Raji (cell line): Measurements from ENCODE around the gene OR2W1.

ENCODE experiments used
- POLR2A ChIP-seq: IDR thresholded peaks from 2 replicates; pipeline ENCODE4 v1.6.1; 2011; ENCODE audit warnings: low read depth, low read length, control low read depth; ENCODE audit not compliant: insufficient read depth

The OR2W1 gene

DNA sequence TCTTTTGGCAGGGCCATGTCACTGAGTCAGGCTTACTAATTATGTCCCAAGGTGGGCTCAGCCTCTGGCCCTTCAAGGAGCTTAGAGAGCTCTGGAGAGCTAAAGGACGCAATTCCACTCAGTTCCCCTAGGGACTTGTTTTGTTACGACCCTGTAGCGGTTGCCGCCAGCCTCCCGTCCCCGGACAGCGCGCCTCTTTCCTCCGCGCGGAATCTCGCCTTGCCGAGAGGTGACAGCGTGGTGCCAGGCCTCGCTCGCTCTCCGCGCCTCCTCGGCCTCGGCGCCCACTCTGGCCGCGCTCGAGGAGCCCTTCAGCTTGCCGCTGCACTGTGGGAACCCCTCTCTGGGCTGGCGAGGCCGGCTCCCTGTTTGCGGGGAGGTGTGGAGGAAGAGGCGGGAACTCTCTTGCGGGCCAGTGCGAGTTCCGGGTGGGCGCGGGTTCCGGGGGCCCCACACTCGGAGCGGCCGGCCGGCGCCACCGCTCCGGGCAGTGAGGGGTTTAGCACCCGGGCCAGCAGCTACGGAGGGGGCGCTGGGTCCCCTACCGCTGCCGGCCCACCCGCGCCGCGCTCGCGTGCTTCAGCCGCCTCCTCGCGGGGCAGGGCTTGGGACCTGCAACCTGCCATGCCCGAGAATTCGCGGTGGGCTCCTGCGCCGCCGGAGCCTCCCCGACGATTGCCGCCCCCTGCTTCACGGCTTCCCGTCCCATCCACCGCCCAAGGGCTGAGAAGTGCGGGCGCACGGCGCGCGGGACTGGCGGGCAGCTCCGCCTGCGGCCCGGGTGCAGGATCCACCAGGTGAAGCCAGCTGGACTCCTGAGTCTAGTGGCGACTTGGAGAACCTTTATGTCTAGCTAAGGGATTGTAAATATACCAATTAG lies 30.0 kb downstream of the OR2W1 start:
- no peak for TF ChIP-seq POLR2A

DNA sequence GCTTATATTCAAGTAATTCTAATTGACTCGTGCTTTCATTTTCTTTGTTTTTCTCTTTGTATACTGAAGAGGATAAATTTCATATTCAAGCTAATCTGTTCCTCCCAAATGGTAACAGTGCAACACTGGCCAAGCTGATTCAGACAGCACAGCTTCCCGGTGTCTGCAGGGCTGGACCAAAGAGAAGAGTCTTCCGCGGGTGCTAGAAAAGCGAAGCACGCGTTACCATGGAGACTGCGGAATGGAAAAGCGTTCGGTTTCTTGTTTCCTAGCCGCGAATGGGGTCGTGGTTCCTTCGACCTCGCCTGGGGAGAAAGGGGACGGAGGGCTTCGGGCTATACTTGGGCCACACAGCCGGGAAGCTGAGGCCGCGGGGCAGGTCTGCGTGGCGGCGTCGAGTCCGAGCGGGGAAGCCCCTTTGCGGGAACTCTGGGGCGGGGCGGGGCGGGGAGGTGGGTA lies 33.7 kb downstream of the OR2W1 start:
- no peak for TF ChIP-seq POLR2A

- TF ChIP-seq POLR2A, result no peak
Observed at GRCh38 chr6:29009358-29009757, 35.6 kb downstream of the OR2W1 start.

GRCh38 chr6:29008089-29008488 lies 36.9 kb downstream of the OR2W1 start:
- TF ChIP-seq POLR2A, result no peak

- no peak for TF ChIP-seq POLR2A
Observed at GRCh38 chr6:29005183-29005885, 39.6 kb downstream of the OR2W1 start, which contains the start of gene ZNF311. Gene ZNF311 (minus strand): TSS chr6:29005315. CDS start chr6:29003954, 1,361 bp downstream.

GRCh38 chr6:28996844-28997510 lies 48.0 kb downstream of the OR2W1 start:
- TF ChIP-seq POLR2A, result no peak

GRCh38 chr6:28995093-28995650 lies 49.8 kb downstream of the OR2W1 start:
- no peak for TF ChIP-seq POLR2A
